DND-41 (cell line): ENCODE results near the gene NEK10.

Source experiments
- ATAC-seq: fragments of 200-7000 bp; cut with Tn5 transposase; 3 replicates; pipeline ENCODE4 v1.9.1; 2021; ENCODE audit warnings: low read depth; ENCODE audit not compliant: insufficient read depth
- DNase-seq: peaks from one replicate; pipeline ENCODE4 v3.0.0-alpha.2; 2020
- H2AFZ ChIP-seq: 2 replicates; pipeline ENCODE4 v1.6.0; 2012; ENCODE audit warnings: low read depth, low read length
- H3K27ac ChIP-seq: 2 replicates; pipeline ENCODE4 v1.5.1; 2012; ENCODE audit warnings: low read length, inconsistent platforms
- H3K27me3 ChIP-seq: fragments of 200-600 bp; sonication (generic); 2 replicates; pipeline ENCODE4 v1.6.0; 2012; ENCODE audit warnings: low read length, mild to moderate bottlenecking, inconsistent platforms; ENCODE audit not compliant: insufficient read depth, poor library complexity
- H3K36me3 ChIP-seq: 2 replicates; pipeline ENCODE4 v1.5.1; 2012; ENCODE audit warnings: low read length, inconsistent platforms; ENCODE audit not compliant: insufficient read depth
- H3K4me1 ChIP-seq: 2 replicates; pipeline ENCODE4 v1.5.1; 2012; ENCODE audit warnings: mild to moderate bottlenecking, low read length; ENCODE audit not compliant: insufficient read depth
- H3K4me2 ChIP-seq: 2 replicates; pipeline ENCODE4 v1.6.0; 2012; ENCODE audit warnings: mild to moderate bottlenecking, moderate library complexity, low read length, inconsistent platforms; ENCODE audit not compliant: insufficient read depth
- H3K4me3 ChIP-seq, 2 experiments: fragments of 200-600 bp in 1 of 2; shearing (Covaris generic) in 1 of 2; 2 replicates each; pipeline ENCODE4 v1.5.1; 2012 to 2016; ENCODE audit warnings: inconsistent platforms in 2 of 2, low read length in 2 of 2, mild to moderate bottlenecking in 2 of 2, low read depth in 1 of 2, moderate library complexity in 1 of 2
- H3K79me2 ChIP-seq: 2 replicates; pipeline ENCODE4 v1.6.0; 2012; ENCODE audit warnings: low read length, inconsistent platforms; ENCODE audit not compliant: insufficient read depth
- H3K9ac ChIP-seq: 2 replicates; pipeline ENCODE4 v1.6.0; 2012; ENCODE audit warnings: low read depth, mild to moderate bottlenecking, inconsistent platforms, low read length, moderate library complexity
- H3K9me3 ChIP-seq: 2 replicates; pipeline ENCODE4 v1.5.1; 2012; ENCODE audit warnings: low read length, moderate library complexity, mild to moderate bottlenecking, inconsistent platforms; ENCODE audit not compliant: insufficient read depth, severe bottlenecking
- H4K20me1 ChIP-seq: 2 replicates; pipeline ENCODE4 v1.6.0; 2012; ENCODE audit warnings: low read length; ENCODE audit not compliant: insufficient read depth
- EZH2 ChIP-seq: IDR thresholded peaks from 3 replicates; pipeline ENCODE4 v1.6.1; 2012; ENCODE audit warnings: borderline replicate concordance, low read depth, mild to moderate bottlenecking, moderate library complexity, low read length, inconsistent platforms; ENCODE audit not compliant: severe bottlenecking
- TF ChIP-seq, protein P1 (sequence below): IDR thresholded peaks from 2 replicates; pipeline ENCODE4 v1.5.1; 2012; ENCODE audit warnings: borderline replicate concordance, low read length, moderate library complexity, mild to moderate bottlenecking; ENCODE audit not compliant: poor library complexity, severe bottlenecking; ENCODE audit errors: extremely low read depth

The NEK10 gene

DNA sequence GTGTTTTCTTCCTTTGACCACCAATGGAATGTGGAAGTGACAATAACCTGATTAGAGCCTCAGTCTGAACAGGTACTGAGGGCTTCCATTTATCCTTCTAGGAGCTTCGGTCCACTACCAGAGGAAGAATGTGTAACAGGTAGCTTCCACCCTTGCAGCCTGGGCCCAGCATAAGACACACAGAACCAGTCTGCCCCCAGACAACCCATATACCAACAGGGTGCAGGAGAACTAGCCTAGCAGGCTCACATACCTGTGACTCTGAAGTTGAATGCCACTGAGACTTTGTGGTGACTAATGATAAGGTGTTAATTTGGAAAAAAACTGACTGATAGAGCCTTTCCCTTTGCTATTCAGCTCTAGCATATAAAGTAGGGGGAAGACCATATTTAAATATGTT is 166.2 kb downstream of the NEK10 start:
- no peaks in the 10 kb centered on the region for H3K79me2 ChIP-seq
- no peak for ATAC-seq
- H3K9ac ChIP-seq: no peak overlapping the region
- no peaks in the 10 kb centered on the region for H3K27me3 ChIP-seq
- no peak for DNase-seq
- TF ChIP-seq EZH2: no peak
- TF ChIP-seq, protein P1, sequence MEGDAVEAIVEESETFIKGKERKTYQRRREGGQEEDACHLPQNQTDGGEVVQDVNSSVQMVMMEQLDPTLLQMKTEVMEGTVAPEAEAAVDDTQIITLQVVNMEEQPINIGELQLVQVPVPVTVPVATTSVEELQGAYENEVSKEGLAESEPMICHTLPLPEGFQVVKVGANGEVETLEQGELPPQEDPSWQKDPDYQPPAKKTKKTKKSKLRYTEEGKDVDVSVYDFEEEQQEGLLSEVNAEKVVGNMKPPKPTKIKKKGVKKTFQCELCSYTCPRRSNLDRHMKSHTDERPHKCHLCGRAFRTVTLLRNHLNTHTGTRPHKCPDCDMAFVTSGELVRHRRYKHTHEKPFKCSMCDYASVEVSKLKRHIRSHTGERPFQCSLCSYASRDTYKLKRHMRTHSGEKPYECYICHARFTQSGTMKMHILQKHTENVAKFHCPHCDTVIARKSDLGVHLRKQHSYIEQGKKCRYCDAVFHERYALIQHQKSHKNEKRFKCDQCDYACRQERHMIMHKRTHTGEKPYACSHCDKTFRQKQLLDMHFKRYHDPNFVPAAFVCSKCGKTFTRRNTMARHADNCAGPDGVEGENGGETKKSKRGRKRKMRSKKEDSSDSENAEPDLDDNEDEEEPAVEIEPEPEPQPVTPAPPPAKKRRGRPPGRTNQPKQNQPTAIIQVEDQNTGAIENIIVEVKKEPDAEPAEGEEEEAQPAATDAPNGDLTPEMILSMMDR: no peak
- no peaks in the 10 kb centered on the region for H3K9me3 ChIP-seq
- H3K4me1 ChIP-seq: no peaks in the 10 kb centered on the region
- H3K4me2 ChIP-seq: no peak overlapping the region
- H2AFZ ChIP-seq: no peak overlapping the region
- no peak overlapping the region for H3K27ac ChIP-seq
- H4K20me1 ChIP-seq: no peaks in the 10 kb centered on the region
- H3K36me3 ChIP-seq: no peaks in the 10 kb centered on the region
- H3K4me3 ChIP-seq: no peak overlapping the region

DNA sequence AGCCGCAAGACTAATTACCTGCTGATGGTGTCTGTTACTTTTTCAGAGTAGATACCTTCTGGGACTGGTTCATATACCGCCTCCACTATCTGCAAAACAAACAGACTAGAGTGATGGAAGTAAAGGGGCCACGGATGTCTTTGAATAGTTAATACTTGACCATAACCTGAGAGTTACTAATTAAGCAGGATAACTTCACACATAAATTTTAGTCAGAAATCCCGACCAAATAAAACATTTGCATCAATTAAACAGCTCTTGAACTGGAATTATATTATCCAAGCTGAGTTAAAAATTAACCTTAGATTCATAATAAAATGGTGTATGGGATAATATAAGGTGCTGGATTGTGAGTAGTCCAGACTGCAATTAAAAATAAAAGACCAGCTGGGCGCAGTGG is 167.7 kb downstream of the NEK10 start:
- Histone ChIP-seq H3K4me3 (no peak overlapping the region), H3K27ac (no peak overlapping the region), H3K27me3 (no peaks in the 10 kb centered on the region), H3K9me3 (no peaks in the 10 kb centered on the region), H3K4me2 (no peak overlapping the region), H3K4me1 (no peaks in the 10 kb centered on the region), H4K20me1 (no peaks in the 10 kb centered on the region), H3K36me3 (no peaks in the 10 kb centered on the region), H2AFZ (no peak overlapping the region), H3K79me2 (no peaks in the 10 kb centered on the region), H3K9ac (no peak overlapping the region)
- DNase-seq: no peak
- no peak for ATAC-seq
- TF ChIP-seq, protein P1: no peak
- TF ChIP-seq EZH2: no peak

DNA sequence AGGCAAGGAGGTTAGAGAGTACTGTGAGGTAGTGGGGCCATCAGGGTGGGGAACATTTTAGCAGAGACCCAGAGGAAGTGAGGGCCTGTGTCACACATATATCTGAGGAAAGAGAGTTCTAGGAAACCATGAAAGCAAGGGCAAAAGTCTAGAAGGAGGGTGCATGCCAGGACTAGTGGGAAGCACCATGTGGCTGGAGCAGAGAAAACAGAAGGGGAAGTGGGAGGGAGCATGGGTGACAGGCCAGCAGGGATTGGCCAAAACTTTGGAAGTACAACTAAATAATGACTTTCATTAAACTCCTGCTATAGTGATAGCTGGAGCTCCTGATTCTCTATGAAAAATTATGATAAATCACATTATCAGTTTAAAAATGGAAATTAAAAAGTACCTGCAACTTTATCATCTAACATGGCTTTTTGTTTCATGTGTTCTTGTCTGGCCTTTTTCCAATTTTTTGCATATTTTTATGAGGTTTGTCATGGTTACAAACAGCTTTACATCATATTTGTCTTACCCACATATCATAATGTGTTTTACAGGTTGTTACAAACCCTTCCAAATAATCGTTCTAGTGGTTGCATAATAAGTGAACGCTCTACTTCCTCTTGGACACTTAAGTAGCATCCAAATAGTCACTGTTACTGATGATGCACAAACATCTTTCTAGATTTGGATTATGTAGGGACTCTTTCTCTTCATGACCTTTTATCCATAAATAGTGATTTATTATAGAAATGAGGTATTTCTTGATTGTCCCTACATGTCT is 168.3 kb downstream of the NEK10 start:
- Histone ChIP-seq H3K4me3 (no peak overlapping the region), H4K20me1 (no peaks in the 10 kb centered on the region), H3K4me2 (no peak overlapping the region), H3K4me1 (no peaks in the 10 kb centered on the region), H2AFZ (no peak overlapping the region), H3K9me3 (no peaks in the 10 kb centered on the region), H3K79me2 (no peaks in the 10 kb centered on the region), H3K36me3 (no peaks in the 10 kb centered on the region), H3K9ac (no peak overlapping the region), H3K27ac (no peak overlapping the region), H3K27me3 (no peaks in the 10 kb centered on the region)
- no peak for DNase-seq
- TF ChIP-seq EZH2: no peak
- TF ChIP-seq, protein P1: no peak
- ATAC-seq: no peak
